Measurements from ENCODE around the gene STRADB.

GRCh38 chr2:201403880-201404279 lies 47.7 kb upstream of the STRADB start:
- no peak for TF ChIP-seq EP300 (IDR thresholded peaks at IDR 0.05)
- TF ChIP-seq CTCF (IDR thresholded peaks at IDR 0.05): no peak

Measured in sigmoid colon (tissue), 4 donors.